ENCODE measurements around the gene P4HA2. TPM values are rescaled to one million over a fixed set of nuclear protein-coding genes. Genes with fewer than 3 reads are reported as not detected.
A peak's percentile ranks its signal among the peaks of the same experiment; 100 is the strongest.

The P4HA2 gene
- total and polyA plus RNA-seq, 2 of the 8 experiments (the other 6 are each of a cell fraction or from before 2014, with no cell fraction given), result 7.4 to 9.3 TPM

- Histone ChIP-seq H2BK12ac (ENCODE audit: low read depth, low read length) (no peak overlapping the region), H2BK120ac (replicated peaks; ENCODE audit: low read depth, low read length) (no peak overlapping the region), H3K36me3 (ENCODE audit: control insufficient read depth in 2 of 4, insufficient read depth in 4 of 4, low read length in 3 of 4) (no peaks in the 10 kb centered on the region), H2AFZ (ENCODE audit: low read length) (no peak overlapping the region), H4K91ac (replicated peaks; ENCODE audit: insufficient read length, low read length) (no peak overlapping the region), H3K27ac (ENCODE audit: low read depth, low read length) (no peak overlapping the region), H2BK5ac (ENCODE audit: low read depth, low read length) (no peak overlapping the region), H3K4ac (replicated peaks; ENCODE audit: insufficient read length, low read depth, low read length) (no peak overlapping the region), H3K27me3 (replicated peaks in 1 of 4; ENCODE audit: control insufficient read depth in 3 of 4, extremely low read depth in 1 of 4, insufficient read depth in 3 of 4, low read length in 3 of 4) (peaks cover 3 to 22% (median 18%) of the 10 kb centered on the region in 4 experiments), H3K4me2 (ENCODE audit: insufficient read depth in 1 of 2, low read depth in 2 of 2, low read length in 2 of 2) (0 out of 4 replicates have a peak overlapping the region, but pooled peaks of 1 of the 2 experiments have one; percentile 40), H3K9ac (replicated peaks in 1 of 4; ENCODE audit: extremely low read depth in 1 of 4, low read depth in 3 of 4, low read length in 3 of 4) (no peak overlapping the region), H3K4me1 (replicated peaks in 1 of 4; ENCODE audit: control insufficient read depth in 3 of 4, insufficient read depth in 4 of 4, low read length in 3 of 4) (peaks cover 0 to 7% (median 5%) of the 10 kb centered on the region in 4 experiments; a peak in 4 of 7 replicates), H3K23me2 (ENCODE audit: low read depth, low read length) (peaks cover 5% of the 10 kb centered on the region), H3K9me3 (ENCODE audit: insufficient read depth in 2 of 2, low read depth in 1 of 2, low read length in 1 of 2) (no peaks in the 10 kb centered on the region), H3K79me2 (ENCODE audit: control insufficient read depth in 1 of 2, insufficient read depth in 2 of 2, low read length in 2 of 2) (no peaks in the 10 kb centered on the region), H3K79me1 (ENCODE audit: low read depth, low read length) (no peaks in the 10 kb centered on the region; the same call in 1 of the 2 replicates), H4K5ac (ENCODE audit: insufficient read length, low read depth, low read length) (no peak overlapping the region), H3K4me3 (ENCODE audit: extremely low read depth in 1 of 4, insufficient read depth in 2 of 4, low read depth in 3 of 4, low read length in 4 of 4) (no peak overlapping the region), H3K56ac (replicated peaks; ENCODE audit: insufficient read length, low read depth, low read length) (no peak overlapping the region), H2BK15ac (ENCODE audit: low read length) (no peak overlapping the region), H3K14ac (ENCODE audit: insufficient read length) (no peak overlapping the region), H3K23ac (ENCODE audit: insufficient read length) (no peak overlapping the region), H4K8ac (ENCODE audit: extremely low read depth, insufficient read depth, low read length) (no peak overlapping the region), H3K18ac (ENCODE audit: extremely low read depth, low read length) (no peak overlapping the region), H4K20me1 (replicated peaks in 1 of 2; ENCODE audit: control insufficient read depth in 1 of 2, insufficient read depth in 2 of 2, low read length in 2 of 2) (peaks cover 0 to 1% of the 10 kb centered on the region in 2 experiments), H2AK5ac (ENCODE audit: low read depth, low read length) (no peak overlapping the region), H2BK20ac (ENCODE audit: low read length) (0 out of 2 replicates have a peak overlapping the region, but pooled peaks have one; percentile 48)
- ChIA-PET CTCF (ENCODE audit: partially characterized antibody) (interaction anchor here (0.8 to 3.7 kb wide), 5 partner anchors 14 to 159 kb away, joined by 3 to 25 read pairs (median 3); no protein-coding TSS in a partner anchor), POLR2A (ENCODE audit: partially characterized antibody) (no interaction called here)
- WGBS, 2 experiments (ENCODE audit: extremely low coverage in 1 of 2, insufficient coverage in 1 of 2, insufficient read length in 1 of 2, insufficient replicate concordance in 2 of 2, low coverage in 1 of 2, low lambda C conversion rate in 2 of 2, missing lambda C conversion rate in 1 of 2), result 90% methylated on average over 1 of the region's 1 CpG; no CpG with 5 or more reads in 1 of the 2 experiments
- DNase-seq (ENCODE audit: low read depth in 1 of 2, low spot score in 2 of 2), result no peak
- no peak for FAIRE-seq
- no peak for TF ChIP-seq CHD2 (IDR thresholded peaks at IDR 0.05; ENCODE audit: low read length)
- no peak for TF ChIP-seq EZH2 (IDR thresholded peaks at IDR 0.05; ENCODE audit: low read depth, low read length, severe bottlenecking)
Measured at GRCh38 chr5:132224716-132225115, 2.9 kb downstream of the P4HA2 start.

Measured in H1 (cell line).